ENCODE results near the gene WDR87.

DNA sequence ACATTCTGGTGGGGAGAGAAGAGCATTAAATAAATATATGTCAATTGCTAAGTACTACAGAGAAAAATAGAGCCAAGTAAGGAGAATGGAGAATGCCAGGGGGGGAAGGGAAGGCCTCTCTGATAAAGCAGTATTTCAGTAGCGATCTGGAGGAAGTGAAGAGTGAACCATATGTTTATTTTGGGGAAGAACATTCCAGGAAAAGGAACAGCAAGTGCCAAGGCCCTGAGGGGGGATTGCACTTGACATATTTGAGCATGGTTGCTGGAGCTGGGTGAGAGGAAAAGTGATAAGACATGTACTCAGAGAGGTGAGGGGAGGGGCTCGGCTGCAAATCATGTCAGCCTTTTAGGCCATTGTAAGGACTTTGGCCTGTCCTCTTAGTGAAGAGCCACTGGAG lies 30.4 kb downstream of the WDR87 start:
- TF ChIP-seq, protein P1, sequence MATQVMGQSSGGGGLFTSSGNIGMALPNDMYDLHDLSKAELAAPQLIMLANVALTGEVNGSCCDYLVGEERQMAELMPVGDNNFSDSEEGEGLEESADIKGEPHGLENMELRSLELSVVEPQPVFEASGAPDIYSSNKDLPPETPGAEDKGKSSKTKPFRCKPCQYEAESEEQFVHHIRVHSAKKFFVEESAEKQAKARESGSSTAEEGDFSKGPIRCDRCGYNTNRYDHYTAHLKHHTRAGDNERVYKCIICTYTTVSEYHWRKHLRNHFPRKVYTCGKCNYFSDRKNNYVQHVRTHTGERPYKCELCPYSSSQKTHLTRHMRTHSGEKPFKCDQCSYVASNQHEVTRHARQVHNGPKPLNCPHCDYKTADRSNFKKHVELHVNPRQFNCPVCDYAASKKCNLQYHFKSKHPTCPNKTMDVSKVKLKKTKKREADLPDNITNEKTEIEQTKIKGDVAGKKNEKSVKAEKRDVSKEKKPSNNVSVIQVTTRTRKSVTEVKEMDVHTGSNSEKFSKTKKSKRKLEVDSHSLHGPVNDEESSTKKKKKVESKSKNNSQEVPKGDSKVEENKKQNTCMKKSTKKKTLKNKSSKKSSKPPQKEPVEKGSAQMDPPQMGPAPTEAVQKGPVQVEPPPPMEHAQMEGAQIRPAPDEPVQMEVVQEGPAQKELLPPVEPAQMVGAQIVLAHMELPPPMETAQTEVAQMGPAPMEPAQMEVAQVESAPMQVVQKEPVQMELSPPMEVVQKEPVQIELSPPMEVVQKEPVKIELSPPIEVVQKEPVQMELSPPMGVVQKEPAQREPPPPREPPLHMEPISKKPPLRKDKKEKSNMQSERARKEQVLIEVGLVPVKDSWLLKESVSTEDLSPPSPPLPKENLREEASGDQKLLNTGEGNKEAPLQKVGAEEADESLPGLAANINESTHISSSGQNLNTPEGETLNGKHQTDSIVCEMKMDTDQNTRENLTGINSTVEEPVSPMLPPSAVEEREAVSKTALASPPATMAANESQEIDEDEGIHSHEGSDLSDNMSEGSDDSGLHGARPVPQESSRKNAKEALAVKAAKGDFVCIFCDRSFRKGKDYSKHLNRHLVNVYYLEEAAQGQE (IDR thresholded peaks at IDR 0.05) = no peak
- TF ChIP-seq, protein P2, sequence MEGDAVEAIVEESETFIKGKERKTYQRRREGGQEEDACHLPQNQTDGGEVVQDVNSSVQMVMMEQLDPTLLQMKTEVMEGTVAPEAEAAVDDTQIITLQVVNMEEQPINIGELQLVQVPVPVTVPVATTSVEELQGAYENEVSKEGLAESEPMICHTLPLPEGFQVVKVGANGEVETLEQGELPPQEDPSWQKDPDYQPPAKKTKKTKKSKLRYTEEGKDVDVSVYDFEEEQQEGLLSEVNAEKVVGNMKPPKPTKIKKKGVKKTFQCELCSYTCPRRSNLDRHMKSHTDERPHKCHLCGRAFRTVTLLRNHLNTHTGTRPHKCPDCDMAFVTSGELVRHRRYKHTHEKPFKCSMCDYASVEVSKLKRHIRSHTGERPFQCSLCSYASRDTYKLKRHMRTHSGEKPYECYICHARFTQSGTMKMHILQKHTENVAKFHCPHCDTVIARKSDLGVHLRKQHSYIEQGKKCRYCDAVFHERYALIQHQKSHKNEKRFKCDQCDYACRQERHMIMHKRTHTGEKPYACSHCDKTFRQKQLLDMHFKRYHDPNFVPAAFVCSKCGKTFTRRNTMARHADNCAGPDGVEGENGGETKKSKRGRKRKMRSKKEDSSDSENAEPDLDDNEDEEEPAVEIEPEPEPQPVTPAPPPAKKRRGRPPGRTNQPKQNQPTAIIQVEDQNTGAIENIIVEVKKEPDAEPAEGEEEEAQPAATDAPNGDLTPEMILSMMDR (IDR thresholded peaks at IDR 0.05; ENCODE audit: low read depth, low read length, missing input control) = no peak
- TF ChIP-seq, protein P3, sequence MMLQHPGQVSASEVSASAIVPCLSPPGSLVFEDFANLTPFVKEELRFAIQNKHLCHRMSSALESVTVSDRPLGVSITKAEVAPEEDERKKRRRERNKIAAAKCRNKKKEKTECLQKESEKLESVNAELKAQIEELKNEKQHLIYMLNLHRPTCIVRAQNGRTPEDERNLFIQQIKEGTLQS (IDR thresholded peaks at IDR 0.05) = no peak
- TF ChIP-seq JUND (IDR thresholded peaks at IDR 0.05) (no peak), YY1 (IDR thresholded peaks at IDR 0.05) (no peak), TAF1 (conservative IDR thresholded peaks at IDR 0.05) (no peak), GABPA (IDR thresholded peaks at IDR 0.05 in 1 of 2, conservative IDR thresholded peaks at IDR 0.05 in 1 of 2) (no peak), RAD21 (IDR thresholded peaks at IDR 0.05) (no peak), EGR1 (IDR thresholded peaks at IDR 0.05; ENCODE audit: low read depth in 2 of 2) (no peak), FOXA1 (IDR thresholded peaks at IDR 0.05) (no peak), NR2F2 (IDR thresholded peaks at IDR 0.05) (no peak)
- TF ChIP-seq, protein P4, sequence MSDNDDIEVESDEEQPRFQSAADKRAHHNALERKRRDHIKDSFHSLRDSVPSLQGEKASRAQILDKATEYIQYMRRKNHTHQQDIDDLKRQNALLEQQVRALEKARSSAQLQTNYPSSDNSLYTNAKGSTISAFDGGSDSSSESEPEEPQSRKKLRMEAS (IDR thresholded peaks at IDR 0.05) = no peak
